GM18499 (cell line): ENCODE data around the gene FRMD3.
A peak's percentile ranks its signal among the peaks of the same experiment; 100 is the strongest.

Source experiments
- ATAC-seq: cut with Tn5 transposase; IDR thresholded peaks from one replicate; pipeline ENCODE4 v1.9.1; 2021; ENCODE audit warnings: moderate number of reproducible peaks; ENCODE audit not compliant: insufficient read depth, unreplicated experiment

Gene FRMD3

DNA sequence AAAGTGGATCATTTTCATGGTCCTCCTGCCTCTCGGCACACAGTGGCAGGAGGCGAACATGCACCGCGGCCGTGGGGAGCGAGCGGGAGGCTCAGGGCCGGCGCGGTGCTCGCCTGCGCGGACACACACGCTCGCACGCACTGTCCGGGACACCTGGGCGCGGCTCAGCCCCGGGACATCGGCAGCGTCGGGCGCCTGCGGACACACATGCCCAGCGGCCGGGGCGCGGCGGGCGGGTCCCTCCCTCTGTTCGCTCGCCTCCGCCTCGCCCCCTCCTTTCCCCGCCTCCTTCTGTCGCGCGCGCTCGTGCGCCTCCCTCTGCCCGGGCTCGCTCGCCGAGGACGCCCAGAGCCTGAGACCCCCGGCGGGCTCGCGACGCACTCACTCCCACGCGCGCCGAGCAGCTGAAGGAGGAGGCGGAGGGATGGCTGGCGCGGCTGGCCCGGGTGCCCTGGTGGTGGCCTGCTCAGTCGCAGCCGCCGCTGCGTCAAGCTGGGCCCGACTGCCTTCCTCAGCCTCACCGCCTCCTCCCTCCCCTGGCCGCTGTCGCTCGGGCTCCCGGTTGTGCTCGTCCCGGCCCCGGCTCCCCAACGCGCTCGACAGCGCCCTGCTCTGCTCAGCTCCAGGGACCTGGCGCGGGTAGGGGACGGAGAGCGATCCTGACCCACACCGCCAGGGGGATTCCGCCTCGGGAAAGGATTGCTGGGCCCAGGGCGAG is at the start of gene FRMD3:
TSS of gene FRMD3 (minus strand) at position 230 of the 718 bp plus-strand sequence. CDS start at position 60, 170 bp downstream.
- no peak for ATAC-seq

DNA sequence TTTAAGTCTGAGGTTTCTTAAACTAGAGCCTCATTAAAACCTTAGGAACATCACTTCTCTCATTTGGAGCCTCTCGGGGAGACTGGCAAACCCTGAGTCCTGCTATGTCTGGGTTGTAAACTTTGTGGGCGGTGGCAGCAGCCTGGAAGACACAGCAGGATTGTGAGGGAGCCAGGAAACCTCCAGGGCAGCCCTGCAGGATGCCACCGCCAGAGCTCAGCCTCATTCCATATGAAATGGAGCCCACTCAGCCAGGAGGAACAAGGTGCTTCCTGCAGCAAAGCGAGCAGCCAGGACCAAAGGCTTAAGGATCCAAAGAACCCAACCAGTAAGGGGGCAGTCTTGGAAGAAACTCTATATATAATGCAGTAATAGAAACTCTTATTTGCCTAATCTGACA is 46.8 kb upstream of the FRMD3 start:
- ATAC-seq = no peak

DNA sequence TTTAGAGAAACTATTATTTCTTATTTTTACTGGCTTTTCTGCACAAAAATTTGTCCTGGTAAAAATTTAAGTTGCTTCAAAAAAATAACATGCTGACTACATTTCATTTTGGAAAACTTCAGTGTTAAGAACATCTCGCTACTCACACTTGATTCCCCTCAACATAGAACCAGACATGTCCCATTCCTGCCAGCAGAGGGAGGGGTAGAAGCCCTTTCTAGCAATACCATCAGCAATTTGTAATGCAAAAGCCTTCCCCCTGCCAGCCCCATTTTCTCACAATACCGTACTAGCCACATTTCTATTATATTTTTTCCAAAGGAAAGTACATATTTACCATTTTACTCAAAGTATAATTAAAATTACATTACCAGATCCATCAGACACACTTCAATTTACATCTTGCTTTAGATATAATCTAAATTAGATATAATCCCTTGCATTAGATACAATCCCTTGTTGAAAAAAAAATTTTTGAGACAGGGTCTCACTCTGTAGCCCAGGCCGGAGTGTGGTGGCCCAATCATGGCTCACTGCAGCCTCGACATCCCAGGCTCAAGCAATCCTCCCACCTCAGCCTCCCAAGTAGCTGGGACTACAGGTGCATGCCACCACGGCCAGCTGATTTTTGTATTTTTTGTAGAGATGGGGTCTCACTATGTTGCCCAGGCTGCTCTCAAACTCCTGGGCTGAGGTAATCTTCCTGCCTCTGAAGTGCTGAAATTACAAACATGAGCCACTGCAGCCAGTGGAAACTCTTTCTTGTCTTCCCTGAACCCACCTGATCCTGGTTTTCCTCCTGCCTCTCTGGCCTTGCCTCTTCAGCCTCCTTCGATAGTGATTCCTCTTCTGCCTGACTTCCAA is 45.2 kb upstream of the FRMD3 start:
- ATAC-seq = no peak

DNA sequence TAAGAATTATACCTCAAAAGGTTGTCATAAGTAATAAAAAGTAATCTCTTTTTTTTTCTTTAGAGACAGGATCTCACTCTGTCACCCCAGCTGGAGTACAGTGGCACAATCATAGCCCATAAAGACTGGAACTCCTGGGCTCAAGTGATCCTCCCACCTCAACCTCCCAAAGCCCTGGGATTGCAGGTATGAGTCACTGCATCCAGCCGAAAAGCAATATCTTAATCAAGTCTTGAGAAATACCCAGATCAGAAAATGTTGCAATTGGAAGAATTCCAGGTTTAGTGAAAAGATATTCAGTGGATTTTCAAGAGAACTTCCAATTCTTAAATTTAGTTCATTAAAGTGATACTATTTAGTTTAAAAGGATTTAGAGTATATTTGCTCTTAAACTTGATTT is 43.8 kb upstream of the FRMD3 start:
- ATAC-seq = no peak

DNA sequence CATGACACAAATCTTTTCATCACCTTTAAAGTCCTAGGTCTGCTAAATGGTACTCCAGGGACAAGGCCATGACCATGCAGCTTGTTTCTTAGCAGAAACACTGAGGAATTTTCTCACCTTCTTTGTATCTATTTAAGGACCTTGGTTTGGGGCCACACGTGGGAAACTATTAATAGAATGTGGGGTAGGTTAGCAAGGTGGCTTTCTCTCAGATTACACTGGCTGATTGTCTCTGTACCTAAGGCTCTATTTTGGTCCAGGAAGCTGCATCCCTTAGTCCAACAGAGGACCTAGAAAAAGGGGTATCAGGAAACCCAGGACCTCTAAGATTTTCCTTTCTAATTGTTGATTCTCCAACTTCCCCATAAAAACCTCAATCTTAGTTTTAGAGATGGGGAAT is 36.3 kb upstream of the FRMD3 start:
- no peak for ATAC-seq

DNA sequence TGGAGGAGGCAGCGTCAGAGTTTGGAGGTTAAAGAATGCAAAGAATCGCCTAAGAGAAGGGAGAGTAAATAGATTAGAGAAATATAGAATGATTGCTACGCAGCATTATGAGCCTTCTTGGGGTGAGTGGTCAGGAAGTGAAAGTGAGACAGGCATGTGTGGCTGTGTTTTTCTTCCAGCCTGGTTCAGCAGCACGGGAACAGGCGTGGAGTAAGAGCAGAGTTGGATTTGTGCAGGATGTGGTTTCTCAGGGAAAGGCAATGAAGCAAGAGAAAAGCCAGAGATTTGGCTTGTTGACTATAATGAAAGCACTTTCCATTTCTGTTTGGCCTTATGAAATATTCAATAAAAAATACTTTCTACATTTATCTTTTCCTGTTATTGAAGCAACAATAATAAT is 34.3 kb upstream of the FRMD3 start:
- no peak for ATAC-seq

DNA sequence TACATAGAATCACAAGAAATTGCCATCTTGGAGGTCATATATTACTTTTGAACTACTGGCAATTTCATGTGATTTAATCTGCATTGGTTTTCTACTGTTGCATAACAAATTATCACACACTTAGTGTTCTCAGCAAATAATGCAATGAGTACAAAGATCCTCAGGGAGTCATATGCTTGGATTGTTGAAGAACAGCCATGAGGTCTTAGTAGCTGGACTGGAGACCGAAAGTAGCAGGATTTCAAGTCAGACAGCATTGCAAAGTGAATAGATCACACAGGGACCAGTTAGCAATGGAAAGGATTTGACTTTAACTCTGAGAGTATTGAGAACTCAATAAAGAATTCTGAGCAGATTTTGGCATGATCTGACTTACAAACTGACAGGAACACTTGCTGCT is 32.2 kb upstream of the FRMD3 start:
- ATAC-seq = no peak

DNA sequence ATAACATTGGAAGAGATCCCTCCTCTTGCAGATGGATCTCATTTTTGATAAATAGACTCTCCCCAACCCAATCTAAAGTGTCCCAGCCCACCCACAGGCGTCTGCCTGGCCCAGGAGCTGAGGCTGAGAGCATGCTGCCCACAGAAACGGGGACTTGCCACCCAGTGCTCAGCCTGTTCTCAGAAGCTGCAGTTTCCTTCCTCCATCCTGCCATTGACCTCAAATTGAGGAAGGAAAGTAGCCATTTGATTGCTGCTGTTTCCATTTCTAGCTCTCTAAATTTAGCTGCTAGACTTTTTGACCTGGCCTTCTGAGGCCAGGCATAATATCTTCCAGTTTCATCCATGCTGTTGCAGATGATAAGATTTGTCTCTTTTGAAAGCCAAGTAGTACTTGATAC is 31.1 kb upstream of the FRMD3 start:
- ATAC-seq = no peak

DNA sequence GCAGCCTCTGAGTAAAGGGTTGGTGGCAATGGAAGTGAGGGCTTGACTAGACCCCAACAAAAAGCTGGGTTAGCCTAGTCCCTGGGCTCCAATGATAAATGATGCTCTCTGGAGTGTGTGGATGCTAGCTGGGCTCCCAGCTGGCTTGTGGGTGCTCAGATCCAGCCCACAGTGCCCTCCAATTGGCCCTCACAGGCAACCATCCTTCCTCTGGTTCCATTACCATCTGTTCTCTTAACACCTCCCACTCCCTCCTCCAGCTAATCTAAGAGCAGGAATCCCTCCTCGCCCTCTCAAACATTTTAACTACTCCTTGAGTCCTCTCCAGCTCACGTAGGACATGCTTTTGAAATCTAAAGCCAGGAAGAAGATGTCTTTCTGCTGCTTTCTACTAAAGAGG is 25.2 kb upstream of the FRMD3 start:
- ATAC-seq = no peak

DNA sequence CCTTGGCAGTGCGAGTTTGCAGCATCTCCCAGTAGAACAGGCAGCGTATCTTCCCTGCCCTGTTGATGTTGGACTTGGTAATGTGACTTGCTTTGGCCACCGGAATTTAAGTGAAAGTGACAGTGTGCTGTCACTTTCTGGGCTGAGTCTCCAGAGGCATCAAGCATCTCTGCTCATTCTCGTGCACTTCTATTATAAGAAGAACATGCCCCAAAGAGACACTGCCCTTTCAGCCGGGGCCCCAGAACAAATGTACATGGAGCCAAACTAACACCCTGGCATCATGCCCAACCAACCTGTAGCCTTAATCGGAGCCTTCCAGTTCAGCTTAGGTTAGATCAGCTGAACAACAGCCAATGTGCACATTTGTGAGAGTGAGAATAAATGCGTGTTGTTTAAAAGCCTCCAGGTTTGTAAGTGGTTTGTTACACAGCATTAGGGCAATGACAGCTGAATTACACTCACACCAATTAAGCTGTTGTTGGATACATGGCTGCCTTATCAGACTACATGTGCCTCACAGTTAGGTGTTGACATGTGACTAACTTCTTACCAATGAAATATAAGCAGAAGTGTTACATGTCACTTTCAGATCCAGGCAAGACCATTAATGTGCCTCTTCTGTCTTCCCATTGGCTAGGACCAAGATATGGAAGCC is 22.1 kb upstream of the FRMD3 start:
- ATAC-seq = no peak

DNA sequence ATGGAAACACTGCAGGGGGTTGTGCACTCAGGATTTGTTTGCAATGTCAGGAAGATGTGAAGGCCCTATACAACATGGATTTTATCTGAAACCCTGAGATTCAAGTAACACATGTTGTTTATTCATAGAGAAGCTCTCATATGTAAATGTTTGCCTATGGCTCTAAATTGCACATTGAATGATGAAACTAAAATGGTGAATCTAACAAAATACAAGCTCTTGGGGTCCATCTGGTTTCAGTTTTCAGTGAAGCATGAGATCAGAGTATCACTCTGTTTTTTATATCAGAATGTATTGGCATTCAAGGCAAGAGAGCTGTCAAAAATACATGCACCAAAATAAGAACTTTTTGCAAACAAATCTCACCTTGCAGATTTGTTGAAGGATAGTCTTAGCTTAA is 19.6 kb upstream of the FRMD3 start:
- ATAC-seq = no peak

DNA sequence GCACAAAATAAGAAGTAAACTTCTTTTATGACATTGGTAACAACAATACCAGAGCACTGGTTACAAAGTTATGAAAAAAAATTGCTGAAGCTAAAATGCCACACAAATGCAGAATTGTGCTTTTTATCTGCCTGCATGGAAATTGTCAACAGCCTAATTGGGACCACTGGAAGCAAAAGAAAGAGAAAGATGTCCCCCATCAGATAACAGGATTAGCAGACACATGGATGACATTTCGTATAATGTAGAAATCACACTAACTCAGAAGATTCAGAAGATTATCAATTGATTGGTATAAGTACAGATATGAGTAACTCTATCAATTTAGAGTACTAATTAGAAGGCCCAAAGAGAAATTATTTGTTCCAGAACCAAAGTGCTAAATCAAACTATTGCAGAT is 19.1 kb upstream of the FRMD3 start:
- ATAC-seq = no peak

DNA sequence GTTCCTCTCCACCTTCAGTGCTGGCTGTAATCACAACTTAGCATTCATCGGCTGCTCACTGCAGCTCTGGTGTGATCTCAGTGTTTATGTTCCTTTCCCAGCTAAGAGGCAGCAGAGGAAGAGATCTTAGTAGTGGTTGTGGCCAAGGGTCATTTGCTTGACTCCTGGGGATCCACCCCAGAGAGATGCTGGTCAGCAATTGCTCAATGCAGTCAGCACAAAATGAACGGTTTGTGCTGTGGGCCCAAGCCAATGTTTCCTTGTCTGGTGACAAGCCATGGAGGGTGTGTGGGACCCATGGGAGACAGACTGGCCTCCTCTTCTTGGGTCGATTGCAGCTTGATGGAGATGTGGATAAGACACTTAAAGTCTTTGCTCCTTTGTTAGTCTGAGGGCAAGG is 16.1 kb upstream of the FRMD3 start:
- ATAC-seq = no peak

DNA sequence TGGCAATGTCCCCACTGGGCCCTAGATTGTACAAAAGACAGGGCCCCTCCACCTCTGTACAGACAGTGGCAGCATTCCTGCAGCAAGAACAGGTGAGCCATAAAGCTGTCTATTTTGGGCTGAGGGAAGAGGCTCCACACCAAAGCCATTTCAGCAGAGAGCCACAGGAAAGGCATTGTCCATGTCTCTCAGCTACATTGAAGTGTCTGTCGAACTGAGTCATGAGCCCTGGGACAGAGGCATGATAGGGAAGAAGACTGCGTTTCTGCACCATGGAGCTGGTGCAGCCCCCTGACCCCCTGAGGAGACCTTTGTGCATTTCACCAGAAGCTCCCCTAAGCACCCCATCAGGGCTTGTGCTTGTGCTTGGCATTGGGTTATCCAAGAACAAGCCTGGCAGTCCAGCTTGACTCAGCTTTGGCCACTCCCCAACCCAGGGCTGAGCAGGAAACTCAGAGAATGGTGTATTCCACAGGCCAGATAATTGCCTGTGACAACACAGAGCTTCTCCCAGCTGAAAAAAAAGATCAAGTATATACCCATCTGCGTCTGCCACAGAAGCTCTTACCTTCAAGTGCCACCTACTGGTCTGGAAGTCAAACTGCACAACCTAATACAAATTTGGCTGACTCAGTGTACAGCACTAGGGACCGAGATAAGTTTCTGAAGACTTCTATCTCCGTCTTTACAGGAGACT is 5.9 kb upstream of the FRMD3 start:
- peak; percentile 96 for ATAC-seq

DNA sequence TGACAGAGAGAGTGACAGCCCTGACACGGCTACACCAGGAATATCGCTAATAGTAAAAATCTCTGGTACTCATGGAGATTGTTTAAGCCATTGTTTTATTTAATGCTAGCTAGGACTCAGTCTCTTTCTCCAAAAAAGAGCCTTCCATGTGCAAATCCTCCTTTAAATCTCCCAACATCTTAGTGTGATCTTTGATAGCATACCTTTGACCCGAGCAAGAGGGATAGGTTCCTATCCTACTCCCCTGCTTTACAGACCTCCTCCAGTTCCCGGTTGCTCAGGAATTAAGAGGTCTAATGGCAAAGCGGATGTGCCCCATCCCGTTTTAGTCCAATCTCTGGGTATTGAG is 663 bp upstream of the FRMD3 start:
- ATAC-seq = no peak

DNA sequence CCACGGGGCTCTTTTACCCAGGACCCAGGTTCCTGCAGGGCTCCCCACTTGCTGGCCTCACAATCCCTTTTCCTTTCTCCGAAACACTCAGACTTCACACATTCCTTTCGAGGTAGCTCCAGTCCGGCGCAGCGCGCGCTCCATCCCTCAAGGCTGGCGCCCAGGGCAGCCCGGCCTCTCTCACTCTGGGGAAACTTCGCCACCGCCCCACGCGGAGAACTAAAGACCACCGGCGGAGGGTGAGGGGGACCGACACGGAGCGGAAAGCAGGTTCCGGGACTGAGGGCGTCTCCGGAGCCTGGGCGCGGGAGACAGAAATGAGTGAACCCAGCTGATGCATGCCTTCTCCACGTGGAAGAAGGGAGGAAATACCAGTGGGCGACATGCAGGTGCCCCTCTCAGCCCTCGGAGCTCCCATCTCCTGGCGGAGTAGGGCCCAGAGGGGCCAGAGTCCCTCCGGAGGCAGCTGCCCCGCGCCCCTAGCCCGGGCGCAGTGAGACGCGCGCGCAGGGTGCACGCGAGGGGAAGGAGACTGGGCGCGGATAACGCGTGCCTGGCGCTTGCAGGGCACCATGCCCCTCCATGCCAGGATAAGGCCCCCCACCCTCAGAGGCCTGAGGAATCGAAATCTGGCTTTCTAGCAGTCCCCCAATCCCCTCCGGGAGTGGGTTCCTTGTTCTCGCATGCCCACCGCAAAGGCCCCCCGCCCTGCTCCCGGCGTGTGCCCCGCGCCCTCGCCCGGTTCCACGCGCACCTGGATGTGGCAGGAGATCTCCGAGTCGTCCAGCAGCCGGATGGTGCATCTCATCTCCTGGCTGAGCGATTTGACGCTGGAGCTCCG is 650 bp downstream of the FRMD3 start:
- ATAC-seq = no peak

DNA sequence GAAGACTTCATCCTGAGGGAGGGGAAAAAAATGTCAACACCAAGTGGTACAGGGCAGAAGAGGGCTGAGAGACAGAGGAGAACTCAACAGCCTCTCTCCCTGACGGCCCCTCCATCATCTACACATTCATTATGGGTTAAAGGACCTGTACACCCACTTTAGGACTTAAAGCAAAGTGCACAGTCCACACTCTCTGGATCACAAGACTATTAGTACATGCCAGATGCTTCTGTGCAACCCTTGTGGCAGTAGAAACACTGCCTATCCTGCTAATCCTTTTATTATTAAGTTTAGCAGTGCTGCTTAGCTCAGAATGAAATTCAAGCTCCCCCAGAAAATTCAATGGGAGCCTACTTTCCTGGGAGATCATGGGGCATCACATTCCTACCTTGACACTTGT is 1.9 kb downstream of the FRMD3 start:
- ATAC-seq = no peak

DNA sequence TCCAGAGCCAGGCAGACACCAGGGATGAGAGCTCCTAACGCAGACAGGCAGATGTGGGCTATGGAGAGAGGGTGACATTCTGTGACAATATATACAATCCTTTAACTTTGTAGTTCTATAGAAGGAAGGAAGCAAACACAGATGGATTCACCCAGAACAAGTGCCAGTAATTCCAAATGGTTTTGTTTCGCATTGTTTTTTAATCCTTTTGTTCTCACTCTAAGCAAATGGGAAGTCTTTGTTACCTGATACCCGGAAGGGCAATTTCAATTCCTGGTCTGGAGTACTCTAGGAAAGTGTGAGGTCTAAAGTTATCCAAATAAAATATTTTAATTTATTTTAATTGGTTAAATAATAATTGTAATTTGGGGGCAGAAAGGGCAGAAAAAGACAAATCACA is 2.5 kb downstream of the FRMD3 start:
- no peak for ATAC-seq

DNA sequence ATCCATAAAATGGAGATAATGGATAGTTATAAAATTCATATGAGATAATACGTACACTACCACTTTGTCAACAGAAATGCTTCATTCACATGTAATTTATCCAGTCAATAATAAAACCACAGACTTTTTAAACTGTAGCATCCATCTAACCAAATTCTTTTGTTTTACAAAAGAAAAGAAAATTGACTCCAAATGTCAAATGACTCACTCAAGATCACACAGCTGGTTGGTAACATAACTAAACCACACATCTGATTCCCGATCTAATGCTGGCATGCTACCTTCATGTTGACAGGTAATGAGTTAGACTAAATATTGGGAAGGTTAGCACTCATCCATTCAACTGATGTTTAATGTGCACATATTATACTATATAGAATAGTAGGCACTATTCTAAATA is 4.9 kb downstream of the FRMD3 start:
- no peak for ATAC-seq

DNA sequence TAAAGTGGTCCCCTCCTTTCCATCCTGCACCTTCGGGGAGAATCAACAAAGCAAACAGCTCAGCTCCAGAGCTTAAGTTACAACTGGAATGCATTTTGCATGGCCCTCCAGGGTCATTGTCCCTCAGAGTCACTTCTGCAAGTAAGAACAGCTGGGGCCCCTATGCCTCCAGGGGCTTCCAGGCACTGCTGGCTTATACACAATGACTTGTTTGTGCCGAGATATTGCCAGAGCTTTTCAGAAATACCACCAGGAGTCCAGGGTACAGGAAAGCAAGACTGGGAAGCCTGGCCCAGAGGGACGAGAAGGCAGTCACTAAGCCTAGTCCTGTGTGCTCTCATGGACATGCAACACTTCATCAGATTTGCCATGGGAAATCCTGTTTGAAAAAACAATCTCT is 11.3 kb downstream of the FRMD3 start:
- ATAC-seq = no peak
